Epithelial cell of esophagus (primary cell): ENCODE results near the gene DHRS7C.
"Not testable (repeated sequence)": the region's sequence is repeated elsewhere in the genome, so short reads cannot be mapped to it uniquely, and the experiment has no call there.

Source experiments
- DNase-seq: peaks from one replicate; pipeline ENCODE4 v3.0.0; 2010; ENCODE audit warnings: low read depth
- H3K4me3 ChIP-seq: 2 replicates; pipeline ENCODE4 v1.5.1; 2011; ENCODE audit warnings: mild to moderate bottlenecking, low read length, control low read depth
- CTCF ChIP-seq: IDR thresholded peaks from 2 replicates; pipeline ENCODE4 v1.5.1; 2011; ENCODE audit warnings: low read depth, mild to moderate bottlenecking, low read length, control low read depth, inconsistent platforms; ENCODE audit not compliant: insufficient read depth; ENCODE audit errors: missing control alignments

The DHRS7C gene

DNA sequence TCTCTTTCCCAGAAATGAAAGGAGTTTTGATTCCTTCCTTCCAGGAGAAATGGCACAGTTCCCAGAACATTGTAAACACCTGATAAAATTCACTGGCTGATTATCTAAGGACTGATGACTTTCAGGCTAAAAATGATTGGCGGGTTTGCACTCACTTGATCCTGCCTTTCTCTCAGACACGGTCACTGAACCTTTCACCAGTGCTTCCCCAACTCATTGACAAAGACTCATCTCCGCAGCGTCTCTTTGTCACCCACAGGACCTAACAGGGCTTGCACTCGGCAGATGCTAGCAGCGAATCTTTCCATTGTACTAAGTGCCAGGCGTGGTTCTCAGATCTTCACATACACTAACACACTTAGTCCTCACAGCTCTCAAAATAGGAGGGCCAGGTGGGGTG lies 7.3 kb upstream of the DHRS7C start:
- H3K4me3 ChIP-seq, result no peak overlapping the region
- DNase-seq, result no peak
- no peak for TF ChIP-seq CTCF

- DNase-seq, result no peak
- no peak overlapping the region for H3K4me3 ChIP-seq
- no peak for TF ChIP-seq CTCF
Measured at GRCh38 chr17:9798008-9798407, 6.6 kb upstream of the DHRS7C start.

DNA sequence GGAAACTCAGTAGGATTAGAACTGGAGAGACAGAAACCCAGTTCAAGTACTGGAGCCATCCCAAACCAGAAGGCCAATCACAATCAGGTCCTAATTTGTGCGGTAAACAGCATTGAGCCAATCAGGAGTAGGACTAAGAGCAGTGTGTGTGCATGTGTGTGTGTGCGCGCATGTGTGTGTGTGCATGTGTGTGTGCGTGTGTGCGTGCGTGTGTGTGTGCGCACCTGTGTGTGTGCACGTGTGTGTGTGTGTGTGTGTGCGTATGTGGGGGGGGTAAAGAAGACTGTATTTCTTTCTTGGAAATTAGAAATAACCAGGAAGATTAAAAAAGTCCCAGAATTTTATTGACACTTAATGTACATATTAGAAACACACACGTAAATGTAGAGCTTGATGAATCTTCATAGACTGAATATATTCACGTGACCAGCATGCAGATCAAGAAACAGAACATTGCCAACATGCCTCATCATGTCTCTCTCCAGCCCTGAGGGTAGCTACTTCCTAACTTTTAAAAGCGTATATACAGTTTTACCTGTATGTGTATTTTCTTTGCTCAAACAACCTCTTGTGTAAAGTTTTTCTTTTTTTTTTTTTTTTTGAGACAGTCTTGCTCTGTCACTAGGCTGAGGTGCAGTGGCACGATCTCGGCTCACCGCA lies 919 bp upstream of the DHRS7C start:
- DNase-seq, result peak; percentile 68
- no peak for TF ChIP-seq CTCF
- H3K4me3 ChIP-seq, result no peak overlapping the region

GRCh38 chr17:9790316-9790715 lies 1.1 kb downstream of the DHRS7C start:
- peak; percentile 34 for DNase-seq
- no peak overlapping the region for H3K4me3 ChIP-seq
- TF ChIP-seq CTCF, result no peak

DNA sequence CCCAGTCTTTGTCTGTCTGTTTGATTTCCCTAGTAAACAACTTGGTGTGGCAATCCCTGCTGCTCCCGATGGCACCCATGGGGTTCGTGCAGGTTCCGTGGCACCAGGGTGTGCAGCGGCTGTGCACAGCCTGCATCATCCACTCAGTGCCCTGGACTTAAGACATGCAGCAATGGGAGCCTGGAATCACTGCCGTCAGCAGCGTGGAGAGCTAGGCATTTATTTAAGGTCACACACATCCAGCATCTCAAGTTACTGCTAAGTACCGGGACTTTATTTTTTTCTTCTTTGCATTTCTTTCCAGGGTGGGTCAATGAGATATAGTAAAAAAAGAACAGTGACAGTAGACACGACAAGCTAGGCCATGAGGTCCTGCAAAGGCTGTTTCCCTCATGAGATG lies 2.8 kb downstream of the DHRS7C start:
- no peak for DNase-seq
- TF ChIP-seq CTCF, result no peak
- no peak overlapping the region for H3K4me3 ChIP-seq

- TF ChIP-seq CTCF, result no peak
- H3K4me3 ChIP-seq, result no peak overlapping the region
- DNase-seq, result no peak
Measured at GRCh38 chr17:9784544-9784943, 6.8 kb downstream of the DHRS7C start.

GRCh38 chr17:9783465-9783864 lies 7.9 kb downstream of the DHRS7C start:
- not testable (repeated sequence) for H3K4me3 ChIP-seq, DNase-seq
